Fibroblast of pulmonary artery (primary cell): ENCODE measurements around the gene KCNS3.

ENCODE experiments used
- DNase-seq: peaks from one replicate; pipeline ENCODE4 v3.0.0-alpha.2; 2010; ENCODE audit warnings: low read depth
- H3K4me3 ChIP-seq: replicated peaks from 2 replicates; pipeline ENCODE4 v1.5.1; 2011; ENCODE audit warnings: low read depth, mild to moderate bottlenecking, control low read depth, low read length, moderate library complexity
- CTCF ChIP-seq: IDR thresholded peaks from 2 replicates; pipeline ENCODE4 v1.5.1; 2011; ENCODE audit warnings: mild to moderate bottlenecking, control low read depth, low read length, inconsistent platforms; ENCODE audit errors: missing control alignments

Gene KCNS3

GRCh38 chr2:17876590-17876989 is 1.9 kb upstream of the KCNS3 start:
- H3K4me3 ChIP-seq, result no peak overlapping the region
- no peak for DNase-seq
- TF ChIP-seq CTCF, result no peak

- peak overlapping the region; percentile 37 for H3K4me3 ChIP-seq
- DNase-seq, result peak; percentile 4
- TF ChIP-seq CTCF, result no peak
These were observed 621 bp upstream of the KCNS3 start for GRCh38 chr2:17877811-17878280.

- H3K4me3 ChIP-seq, result peak overlapping the region; percentile 45
- TF ChIP-seq CTCF, result no peak
- peak; percentile 13 for DNase-seq
These were observed 858 bp downstream of the KCNS3 start for GRCh38 chr2:17879137-17879912.

- DNase-seq, result no peak
- no peak overlapping the region for H3K4me3 ChIP-seq
- TF ChIP-seq CTCF, result no peak
These were observed 1.4 kb downstream of the KCNS3 start for GRCh38 chr2:17879913-17880274.

DNA sequence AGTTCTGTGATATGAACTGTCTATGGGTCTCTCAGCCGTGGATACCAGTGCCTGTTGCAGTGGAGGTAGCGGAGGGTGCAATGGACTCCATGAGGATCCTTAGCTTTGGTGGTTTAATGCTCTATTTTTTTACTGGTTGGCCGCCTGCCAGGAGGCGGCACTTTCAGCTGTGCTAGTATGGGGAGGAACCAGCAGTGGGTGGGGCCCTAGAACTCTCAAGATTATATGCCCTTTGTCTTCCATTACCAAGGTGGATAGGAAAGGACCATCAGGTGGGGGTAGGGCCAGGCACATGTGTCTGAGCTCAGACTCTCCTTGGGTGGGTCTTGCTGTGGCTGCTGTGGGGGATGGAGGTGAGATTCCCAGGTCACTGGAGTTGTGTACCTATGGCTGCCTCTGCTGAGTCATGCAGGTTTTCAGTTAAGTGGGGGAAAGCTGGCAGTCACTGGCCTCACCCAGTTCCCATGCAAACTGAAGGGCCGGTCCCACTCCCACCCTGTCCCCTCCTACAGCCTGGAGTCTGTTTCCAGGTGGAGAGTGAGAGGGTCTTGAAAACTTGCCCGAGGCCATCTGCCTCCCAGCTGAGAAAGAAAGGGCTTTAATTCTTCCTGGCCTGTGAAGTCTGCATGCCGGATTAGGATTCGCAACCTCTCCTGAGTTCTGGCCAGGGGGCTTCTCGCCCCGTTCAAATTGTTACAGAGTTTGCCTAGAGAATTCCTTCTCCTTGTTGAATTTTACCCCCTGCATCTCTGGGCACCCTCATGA is 14.5 kb downstream of the KCNS3 start:
- TF ChIP-seq CTCF, result no peak
- DNase-seq, result no peak
- H3K4me3 ChIP-seq, result no peak overlapping the region

DNA sequence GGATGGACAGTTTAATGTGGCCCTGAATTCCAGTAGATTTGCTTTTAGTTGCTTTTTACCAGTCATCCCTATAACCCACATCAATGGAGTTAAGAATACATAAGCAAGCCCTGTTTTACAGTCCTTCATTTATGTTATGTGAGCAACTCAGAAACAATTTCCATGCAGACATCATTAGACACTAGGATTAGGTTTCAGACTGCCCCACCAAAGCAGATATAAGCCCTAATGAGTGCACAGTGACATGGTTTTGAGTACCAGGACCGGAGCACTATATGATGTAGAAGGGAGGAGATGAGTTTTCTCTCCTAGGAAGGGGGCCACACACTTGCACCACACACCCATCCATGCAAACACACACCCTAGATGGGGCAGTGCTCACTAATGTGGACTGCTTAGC is 15.5 kb downstream of the KCNS3 start:
- TF ChIP-seq CTCF, result no peak
- DNase-seq, result no peak
- H3K4me3 ChIP-seq, result no peak overlapping the region
